Measurements from ENCODE around the gene DDR2.
"Not testable (repeated sequence)": the region's sequence is repeated elsewhere in the genome, so short reads cannot be mapped to it uniquely, and the experiment has no call there.

DDR2 gene

GRCh38 chr1:162632217-162632666 lies at the start of gene DDR2:
Gene DDR2, plus strand, starts transcription at chr1:162632464. Its CDS starts 86,600 bp downstream, at chr1:162719064.
- H3K36me3 Mint-ChIP-seq (ENCODE audit: low read depth): no peaks in the 10 kb centered on the region
- H3K27me3 Mint-ChIP-seq: peaks cover 2% of the 10 kb centered on the region
- no peak within 1 kb of the TSS for H3K27ac Mint-ChIP-seq

DNA sequence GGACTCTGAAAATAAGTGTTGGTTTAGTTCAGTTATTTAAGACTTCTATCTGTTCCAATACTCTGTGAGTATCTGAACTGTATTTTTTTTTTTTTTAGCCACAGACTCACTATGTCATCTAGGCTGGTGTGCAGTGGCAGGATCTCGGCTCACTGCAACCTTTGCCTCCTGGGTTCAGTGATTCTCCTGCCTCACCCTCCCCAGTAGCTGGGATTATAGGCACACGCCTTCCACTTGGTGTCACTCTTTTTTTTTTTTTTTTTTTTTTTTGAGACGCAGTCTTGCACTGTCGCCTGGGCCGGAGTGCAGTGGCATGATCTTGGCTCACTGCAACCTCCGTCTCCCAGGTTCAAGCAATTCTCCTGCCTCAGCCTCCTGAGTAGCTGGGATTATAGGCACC lies 49.4 kb upstream of the DDR2 start:
- H3K4me3 Mint-ChIP-seq; H3K27me3 Mint-ChIP-seq; H3K4me1 Mint-ChIP-seq (ENCODE audit: low read depth); H3K9me3 Mint-ChIP-seq; DNase-seq; H3K27ac Mint-ChIP-seq: not testable (repeated sequence)
- H3K36me3 Mint-ChIP-seq (ENCODE audit: low read depth): peaks cover 77% of the 10 kb centered on the region

More at GRCh38 chr1:162632217-162632666, at the start of gene DDR2:
- no peaks in the 10 kb centered on the region for H3K9me3 Mint-ChIP-seq
- H3K4me1 Mint-ChIP-seq (ENCODE audit: low read depth): peaks cover 1% of the 10 kb centered on the region
- H3K4me3 Mint-ChIP-seq: no peak within 1 kb of the TSS
- no peak for DNase-seq

- peaks cover 81% of the 10 kb centered on the region for H3K36me3 Mint-ChIP-seq (ENCODE audit: low read depth)
- not testable (repeated sequence) for H3K4me1 Mint-ChIP-seq (ENCODE audit: low read depth); H3K27ac Mint-ChIP-seq; DNase-seq; H3K27me3 Mint-ChIP-seq; H3K4me3 Mint-ChIP-seq; H3K9me3 Mint-ChIP-seq
Measured at GRCh38 chr1:162585101-162585500, 47.2 kb upstream of the DDR2 start.

- Mint-ChIP-seq H3K27me3 (no peaks in the 10 kb centered on the region), H3K9me3 (no peaks in the 10 kb centered on the region), H3K4me3 (no peak overlapping the region), H3K4me1 (ENCODE audit: low read depth) (no peaks in the 10 kb centered on the region), H3K27ac (no peak overlapping the region), H3K36me3 (ENCODE audit: low read depth) (peaks cover 81% of the 10 kb centered on the region)
- no peak for DNase-seq
Measured at GRCh38 chr1:162587347-162587746, 44.9 kb upstream of the DDR2 start.

DNA sequence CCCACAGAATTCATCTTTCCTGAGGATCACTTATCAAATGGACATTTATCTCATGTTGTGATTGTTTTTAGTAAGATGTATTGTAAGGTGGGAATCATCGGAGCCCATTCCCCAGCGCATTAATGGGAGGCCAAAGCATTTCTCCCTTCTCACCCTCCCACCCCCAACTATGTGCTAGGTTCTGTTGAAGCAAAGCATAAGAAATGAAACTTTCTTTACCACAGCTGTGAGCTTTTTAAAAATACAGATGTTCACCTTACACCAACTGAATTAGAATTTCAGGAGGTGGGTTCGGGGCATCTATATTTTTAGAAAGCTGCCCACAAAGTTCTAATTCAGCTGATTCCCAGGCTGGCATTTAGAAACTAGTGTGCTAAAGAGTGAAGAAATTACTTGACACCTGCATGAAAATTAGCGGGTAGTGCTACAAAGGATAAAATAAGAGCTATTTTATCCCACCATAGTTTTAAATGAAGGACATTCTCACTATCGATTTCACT lies 44.5 kb upstream of the DDR2 start:
- no peaks in the 10 kb centered on the region for H3K27me3 Mint-ChIP-seq

GRCh38 chr1:162590101-162590500 lies 42.2 kb upstream of the DDR2 start:
- Mint-ChIP-seq H3K27ac (no peak overlapping the region), H3K9me3 (no peaks in the 10 kb centered on the region), H3K36me3 (ENCODE audit: low read depth) (peaks cover 82% of the 10 kb centered on the region), H3K4me1 (ENCODE audit: low read depth) (no peaks in the 10 kb centered on the region), H3K27me3 (no peaks in the 10 kb centered on the region), H3K4me3 (no peak overlapping the region)
- no peak for DNase-seq

More for the DNA sequence above, 44.5 kb upstream of the DDR2 start:
- H3K27ac Mint-ChIP-seq: no peak overlapping the region
- H3K4me1 Mint-ChIP-seq (ENCODE audit: low read depth): no peaks in the 10 kb centered on the region
- H3K36me3 Mint-ChIP-seq (ENCODE audit: low read depth): peaks cover 82% of the 10 kb centered on the region
- no peak overlapping the region for H3K4me3 Mint-ChIP-seq
- no peaks in the 10 kb centered on the region for H3K9me3 Mint-ChIP-seq
- no peak for DNase-seq

DNA sequence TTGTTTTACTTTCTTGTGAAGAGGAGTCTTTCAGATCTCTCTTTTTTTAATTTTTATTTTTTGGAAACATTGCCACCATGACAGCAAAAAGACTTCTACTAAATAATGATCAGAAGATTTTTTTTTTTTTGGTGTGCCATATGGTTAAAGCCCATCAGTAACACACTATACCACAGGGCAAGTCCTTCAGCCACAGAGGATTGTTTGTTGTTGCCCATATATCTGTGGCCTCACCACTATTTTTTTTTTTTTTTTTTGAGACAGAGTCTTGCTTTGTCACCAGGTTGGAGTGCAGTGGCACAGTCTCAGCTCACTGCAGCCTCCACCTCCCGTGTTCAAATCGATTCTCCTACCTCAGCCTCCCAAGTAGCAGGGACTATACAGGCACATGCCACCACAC lies 41.6 kb upstream of the DDR2 start:
- no peaks in the 10 kb centered on the region for H3K4me1 Mint-ChIP-seq (ENCODE audit: low read depth)
- no peak overlapping the region for H3K27ac Mint-ChIP-seq
- H3K27me3 Mint-ChIP-seq: no peaks in the 10 kb centered on the region
- H3K4me3 Mint-ChIP-seq: no peak overlapping the region
- no peak for DNase-seq
- no peaks in the 10 kb centered on the region for H3K9me3 Mint-ChIP-seq
- H3K36me3 Mint-ChIP-seq (ENCODE audit: low read depth): peaks cover 83% of the 10 kb centered on the region

DNA sequence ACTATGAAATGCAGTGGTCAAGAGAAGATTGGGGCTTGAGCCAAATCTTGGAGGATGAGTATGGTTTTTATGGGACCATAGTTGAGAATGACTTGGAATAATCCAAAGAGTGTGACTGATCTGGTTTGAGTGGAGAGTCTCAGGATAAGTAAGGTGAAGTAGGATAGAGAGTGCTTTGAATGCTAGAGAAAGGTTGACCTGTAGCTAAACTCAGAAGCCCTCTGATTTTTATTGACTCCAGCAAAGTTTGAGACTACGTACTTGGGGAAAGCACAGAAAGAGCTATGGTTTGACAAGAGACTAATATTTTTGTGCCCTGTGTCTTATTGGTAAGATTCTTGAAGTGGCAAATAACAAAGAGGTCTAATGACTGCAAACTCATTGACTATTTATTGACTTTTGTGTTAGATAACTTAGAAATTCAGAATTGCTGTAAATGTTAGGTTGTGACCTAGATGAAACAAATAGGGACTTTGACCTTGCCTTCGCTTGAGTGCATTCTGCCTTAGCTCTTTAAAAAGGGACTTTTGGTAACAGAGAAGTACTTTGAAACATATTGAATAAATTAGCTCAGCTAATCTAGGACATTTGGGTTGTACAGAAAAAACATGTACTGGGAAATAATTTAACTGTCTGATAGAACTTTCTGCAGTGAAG lies 35.6 kb upstream of the DDR2 start:
- Mint-ChIP-seq H3K27ac (no peak overlapping the region), H3K36me3 (ENCODE audit: low read depth) (peaks cover 77% of the 10 kb centered on the region)
- DNase-seq: no peak

DNA sequence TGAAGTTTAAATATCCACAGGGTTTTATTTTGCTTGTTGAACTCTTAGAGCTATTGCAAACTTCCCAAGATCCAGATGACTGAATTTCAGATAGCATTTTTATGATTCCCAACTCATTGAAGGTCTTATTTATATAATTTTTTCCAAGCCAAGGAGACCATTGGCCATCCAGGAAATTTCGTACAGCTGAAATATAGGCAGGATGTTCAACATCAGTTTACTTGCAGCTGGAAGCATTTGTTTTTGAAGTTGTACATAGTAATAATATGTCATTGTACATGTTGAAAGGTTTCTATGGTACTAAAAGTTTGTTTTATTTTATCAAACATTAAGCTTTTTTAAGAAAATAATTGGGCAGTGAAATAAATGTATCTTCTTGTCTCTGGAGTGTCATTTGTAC lies 32.8 kb upstream of the DDR2 start:
- no peak for DNase-seq
- no peaks in the 10 kb centered on the region for H3K4me1 Mint-ChIP-seq (ENCODE audit: low read depth)
- no peak overlapping the region for H3K4me3 Mint-ChIP-seq
- peaks cover 72% of the 10 kb centered on the region for H3K36me3 Mint-ChIP-seq (ENCODE audit: low read depth)
- no peak overlapping the region for H3K27ac Mint-ChIP-seq
- no peaks in the 10 kb centered on the region for H3K9me3 Mint-ChIP-seq
- no peaks in the 10 kb centered on the region for H3K27me3 Mint-ChIP-seq

More for the DNA sequence above, 35.6 kb upstream of the DDR2 start:
- Mint-ChIP-seq H3K4me1 (ENCODE audit: low read depth) (no peaks in the 10 kb centered on the region), H3K27me3 (no peaks in the 10 kb centered on the region), H3K9me3 (no peaks in the 10 kb centered on the region), H3K4me3 (no peak overlapping the region)

DNA sequence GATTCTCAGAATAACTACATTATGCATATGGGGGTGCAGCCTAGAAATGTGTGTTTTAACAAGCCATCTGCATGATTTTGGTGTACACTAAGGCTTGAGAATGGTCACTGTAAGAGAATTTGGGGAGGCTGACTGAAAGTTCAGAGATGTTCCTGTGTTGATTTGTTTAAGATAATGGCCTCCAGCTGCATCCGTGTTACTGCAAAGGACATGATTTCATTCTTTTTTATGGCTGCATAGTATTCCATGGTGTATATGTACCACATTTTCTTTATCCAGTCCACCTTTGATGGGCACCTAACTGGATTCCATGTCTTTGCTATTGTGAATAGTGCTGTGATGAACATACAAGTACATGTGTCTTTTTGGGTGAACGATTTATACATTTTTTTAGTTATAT lies 29.1 kb upstream of the DDR2 start:
- not testable (repeated sequence) for H3K27me3 Mint-ChIP-seq; H3K4me3 Mint-ChIP-seq; DNase-seq; H3K27ac Mint-ChIP-seq; H3K4me1 Mint-ChIP-seq (ENCODE audit: low read depth); H3K9me3 Mint-ChIP-seq
- peaks cover 57% of the 10 kb centered on the region for H3K36me3 Mint-ChIP-seq (ENCODE audit: low read depth)

GRCh38 chr1:162605225-162605927 lies 26.9 kb upstream of the DDR2 start:
- no peak overlapping the region for H3K4me3 Mint-ChIP-seq
- DNase-seq: no peak
- peaks cover 41% of the 10 kb centered on the region for H3K36me3 Mint-ChIP-seq (ENCODE audit: low read depth)
- no peaks in the 10 kb centered on the region for H3K27me3 Mint-ChIP-seq
- H3K9me3 Mint-ChIP-seq: no peaks in the 10 kb centered on the region
- no peaks in the 10 kb centered on the region for H3K4me1 Mint-ChIP-seq (ENCODE audit: low read depth)
- no peak overlapping the region for H3K27ac Mint-ChIP-seq

DNA sequence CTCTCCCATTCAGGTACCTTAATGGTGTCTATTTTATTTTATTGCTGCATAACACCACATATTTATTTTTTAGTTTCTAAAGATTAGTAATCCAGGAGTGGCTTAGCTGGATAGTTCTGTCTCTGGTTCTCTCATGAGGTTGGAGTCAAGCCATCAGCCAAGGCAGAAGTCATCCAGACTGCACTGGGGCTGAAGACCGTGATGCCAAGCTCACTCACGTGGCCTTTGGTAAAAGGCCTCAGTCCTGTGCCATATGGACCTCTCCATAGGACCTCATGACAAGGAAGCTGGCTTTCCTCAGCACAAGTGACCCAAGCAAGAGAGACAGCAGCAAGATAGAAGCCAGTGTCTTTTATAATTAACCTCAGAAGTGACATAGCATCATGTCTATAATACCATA lies 23.0 kb upstream of the DDR2 start:
- H3K4me3 Mint-ChIP-seq: no peak overlapping the region
- no peak for DNase-seq
- peaks cover 11% of the 10 kb centered on the region for H3K36me3 Mint-ChIP-seq (ENCODE audit: low read depth)
- H3K4me1 Mint-ChIP-seq (ENCODE audit: low read depth): peaks cover 3% of the 10 kb centered on the region
- no peak overlapping the region for H3K27ac Mint-ChIP-seq
- no peaks in the 10 kb centered on the region for H3K27me3 Mint-ChIP-seq
- H3K9me3 Mint-ChIP-seq: no peaks in the 10 kb centered on the region

- Mint-ChIP-seq H3K27ac (no peak overlapping the region), H3K4me1 (ENCODE audit: low read depth) (peaks cover 3% of the 10 kb centered on the region), H3K36me3 (ENCODE audit: low read depth) (peaks cover 21% of the 10 kb centered on the region), H3K4me3 (no peak overlapping the region), H3K27me3 (no peaks in the 10 kb centered on the region), H3K9me3 (peaks cover 9% of the 10 kb centered on the region)
- DNase-seq: no peak
Measured at GRCh38 chr1:162612606-162613400, 19.5 kb upstream of the DDR2 start.

GRCh38 chr1:162616848-162617247 lies 15.4 kb upstream of the DDR2 start:
- peaks cover 12% of the 10 kb centered on the region for H3K9me3 Mint-ChIP-seq
- H3K4me3 Mint-ChIP-seq: no peak overlapping the region
- H3K36me3 Mint-ChIP-seq (ENCODE audit: low read depth): peaks cover 19% of the 10 kb centered on the region
- no peaks in the 10 kb centered on the region for H3K27me3 Mint-ChIP-seq
- peaks cover 3% of the 10 kb centered on the region for H3K4me1 Mint-ChIP-seq (ENCODE audit: low read depth)
- no peak for DNase-seq
- no peak overlapping the region for H3K27ac Mint-ChIP-seq

Measured in activated T-cell treated with anti-CD3 and anti-CD28 coated beads, Interleukin-2, amount 50 U/mL, for 24 hours (primary cell).